AML-193 (cell line): ENCODE measurements around the gene CD34.
A peak's percentile ranks its signal among the peaks of the same experiment; 100 is the strongest.

Experiments used
- DNase-seq, 2 experiments: peaks; one replicate each; lab custom pipeline; 2025; lab: John Stamatoyannopoulos, UW

CD34 gene

GRCh38 chr1:207873055-207873890, 37.7 kb downstream of the CD34 start:
- peak; percentile 65 to 83 for DNase-seq

- DNase-seq: peak in 1 of 2 experiments; percentile 49
These were observed 38.3 kb downstream of the CD34 start for GRCh38 chr1:207872621-207873020.

GRCh38 chr1:207871117-207871649, 39.7 kb downstream of the CD34 start:
- no peak for DNase-seq

- DNase-seq: no peak
These were observed 40.5 kb downstream of the CD34 start for GRCh38 chr1:207870306-207871031.

- no peak for DNase-seq
These were observed 41.1 kb downstream of the CD34 start for GRCh38 chr1:207869859-207870258.

- peak; percentile 28 to 49 for DNase-seq
These were observed 41.9 kb downstream of the CD34 start for GRCh38 chr1:207868774-207869721.

- no peak for DNase-seq
These were observed 42.6 kb downstream of the CD34 start for GRCh38 chr1:207868251-207868773.

- DNase-seq: peak in 1 of 2 experiments; percentile 23
These were observed 43.5 kb downstream of the CD34 start for GRCh38 chr1:207867136-207868109.

GRCh38 chr1:207866471-207867135, 44.3 kb downstream of the CD34 start:
- peak; percentile 60 to 71 for DNase-seq

GRCh38 chr1:207863893-207864535, 46.9 kb downstream of the CD34 start:
- DNase-seq: peak; percentile 73 to 79

GRCh38 chr1:207862241-207862787, 48.6 kb downstream of the CD34 start:
- peak in 1 of 2 experiments; percentile 53 for DNase-seq

GRCh38 chr1:207861442-207862177, 49.3 kb downstream of the CD34 start:
- peak; percentile 51 to 66 for DNase-seq

GRCh38 chr1:207860531-207860930, 50.4 kb downstream of the CD34 start:
- no peak for DNase-seq

- no peak for DNase-seq
These were observed 52.1 kb downstream of the CD34 start for GRCh38 chr1:207858806-207859205.

GRCh38 chr1:207858281-207858680, 52.6 kb downstream of the CD34 start:
- peak; percentile 27 to 35 for DNase-seq

GRCh38 chr1:207857447-207857846, 53.5 kb downstream of the CD34 start:
- no peak for DNase-seq

GRCh38 chr1:207856276-207857023, 54.5 kb downstream of the CD34 start:
- no peak for DNase-seq
